Fibroblast of lung (primary cell): Measurements from ENCODE around the gene DHRS7C. TPM values are rescaled to one million over a fixed set of nuclear protein-coding genes. Genes with fewer than 3 reads are reported as not detected.

Source experiments
- DNase-seq, 2 donors: peaks; one replicate each; pipeline versions ENCODE4 v3.0.0 to v3.0.0-alpha.2; 2010; ENCODE audit warnings: low read depth in 2 of 2
- H2AFZ ChIP-seq: 2 replicates; pipeline ENCODE4 v1.5.1; 2012; ENCODE audit warnings: low read length, control low read depth, inconsistent platforms
- H3K27ac ChIP-seq: 2 replicates; pipeline ENCODE4 v1.5.1; 2011; ENCODE audit warnings: low read length, control low read depth; ENCODE audit not compliant: insufficient read depth
- H3K27me3 ChIP-seq: 2 replicates; pipeline ENCODE4 v1.5.1; 2011; ENCODE audit warnings: mild to moderate bottlenecking, low read length; ENCODE audit not compliant: control insufficient read depth, insufficient read depth
- H3K36me3 ChIP-seq: 2 replicates; pipeline ENCODE4 v1.5.1; 2011; ENCODE audit warnings: low read length; ENCODE audit not compliant: control insufficient read depth, insufficient read depth
- H3K4me1 ChIP-seq: 2 replicates; pipeline ENCODE4 v1.5.1; 2011; ENCODE audit warnings: low read length; ENCODE audit not compliant: control insufficient read depth, insufficient read depth; ENCODE audit errors: extremely low read depth
- H3K4me2 ChIP-seq: 2 replicates; pipeline ENCODE4 v1.5.1; 2011; ENCODE audit warnings: low read length, control low read depth; ENCODE audit not compliant: insufficient read depth; ENCODE audit errors: extremely low read depth
- H3K4me3 ChIP-seq, 4 experiments: fragments of 200-600 bp in 1 of 4; sonication (generic) in 1 of 4; replicated peaks in 1 of 4; 2 replicates each; pipeline ENCODE4 v1.5.1; 2011 to 2016; ENCODE audit warnings: low read length in 4 of 4, low read depth in 3 of 4, mild to moderate bottlenecking in 3 of 4, control low read depth in 2 of 4, inconsistent platforms in 1 of 4, mixed read lengths in 1 of 4; ENCODE audit not compliant: insufficient read depth in 1 of 4; ENCODE audit errors: control extremely low read depth in 1 of 4
- H3K79me2 ChIP-seq: 2 replicates; pipeline ENCODE4 v1.5.1; 2012; ENCODE audit warnings: mild to moderate bottlenecking, low read length, inconsistent platforms; ENCODE audit not compliant: control insufficient read depth, insufficient read depth
- H3K9ac ChIP-seq: 2 replicates; pipeline ENCODE4 v1.5.1; 2011; ENCODE audit warnings: mild to moderate bottlenecking, low read length, control low read depth; ENCODE audit not compliant: insufficient read depth
- H3K9me3 ChIP-seq: 2 replicates; pipeline ENCODE4 v1.5.1; 2012; ENCODE audit warnings: low read depth, low read length; ENCODE audit not compliant: control insufficient read depth, insufficient read depth
- H4K20me1 ChIP-seq: 2 replicates; pipeline ENCODE4 v1.5.1; 2011; ENCODE audit warnings: low read length; ENCODE audit not compliant: control insufficient read depth, insufficient read depth; ENCODE audit errors: extremely low read depth
- CTCF ChIP-seq, 2 donors: IDR thresholded peaks in 1 of 2; conservative IDR thresholded peaks in 1 of 2; 1 replicate in 1 of 2; 2 replicates in 1 of 2; pipeline ENCODE4 v1.5.1; 2011 to 2012; ENCODE audit warnings: low read length in 2 of 2, control low read depth in 1 of 2, inconsistent platforms in 1 of 2, low read depth in 1 of 2, mild to moderate bottlenecking in 1 of 2
- EZH2 ChIP-seq: IDR thresholded peaks from 2 replicates; pipeline ENCODE4 v1.5.1; 2012; ENCODE audit warnings: low read length, control low read depth, mild to moderate bottlenecking; ENCODE audit errors: missing control alignments
- polyA plus RNA-seq, 2 donors: library from polyadenylated mRNA; depleted of rRNA in 1 of 2; stranded (reverse) in 1 of 2; unstranded in 1 of 2; fragments of >200 nt; gene quantifications; 2 replicates each; pipeline ENCODE4 v1.2.1, GENCODE V29; 2011 to 2012; ENCODE audit warnings: missing spikeins in 1 of 2
- total RNA-seq: library from RNA; depleted of rRNA; stranded (reverse); fragments of >200 nt; gene quantifications from 2 replicates; pipeline ENCODE4 v1.2.1, GENCODE V29; 2014

DHRS7C gene
- total and polyA plus RNA-seq, 2 donors (not counting 1 experiment from before 2014, with no cell fraction given), result not detected

- peak in 1 of 2 donors; percentile 14 for DNase-seq
- Histone ChIP-seq H3K9ac (no peak overlapping the region), H2AFZ (no peak overlapping the region), H3K9me3 (no peaks in the 10 kb centered on the region), H4K20me1 (no peaks in the 10 kb centered on the region), H3K4me2 (no peak overlapping the region), H3K36me3 (no peaks in the 10 kb centered on the region), H3K79me2 (no peaks in the 10 kb centered on the region), H3K27ac (no peak overlapping the region), H3K4me3 (no peak overlapping the region), H3K4me1 (no peaks in the 10 kb centered on the region), H3K27me3 (no peaks in the 10 kb centered on the region)
- TF ChIP-seq EZH2 (no peak), CTCF (conservative IDR thresholded peaks at IDR 0.05 in 1 of 2, IDR thresholded peaks at IDR 0.05 in 1 of 2; ENCODE audit: low read depth in 1 of 2, low read length in 2 of 2) (no peak)
These were observed 36.3 kb downstream of the DHRS7C start for GRCh38 chr17:9755083-9755482.

- Histone ChIP-seq H3K4me1 (no peaks in the 10 kb centered on the region), H3K27me3 (no peaks in the 10 kb centered on the region), H3K4me3 (no peak overlapping the region), H2AFZ (no peak overlapping the region), H3K27ac (no peak overlapping the region), H3K79me2 (no peaks in the 10 kb centered on the region), H3K9ac (no peak overlapping the region), H3K4me2 (no peak overlapping the region), H4K20me1 (no peaks in the 10 kb centered on the region), H3K36me3 (no peaks in the 10 kb centered on the region), H3K9me3 (no peaks in the 10 kb centered on the region)
- no peak for TF ChIP-seq CTCF (conservative IDR thresholded peaks at IDR 0.05 in 1 of 2, IDR thresholded peaks at IDR 0.05 in 1 of 2; ENCODE audit: low read depth in 1 of 2, low read length in 2 of 2)
- TF ChIP-seq EZH2, result no peak
- DNase-seq, result no peak
These were observed 40.9 kb downstream of the DHRS7C start for GRCh38 chr17:9750524-9750923.

- H4K20me1 ChIP-seq, result no peaks in the 10 kb centered on the region
- peak in 1 of 2 donors; percentile 44 for DNase-seq
- no peak overlapping the region for H3K27ac ChIP-seq
- H3K9me3 ChIP-seq, result no peaks in the 10 kb centered on the region
- no peak overlapping the region for H3K4me2 ChIP-seq
- H3K4me3 ChIP-seq, result no peak overlapping the region
- H3K36me3 ChIP-seq, result no peaks in the 10 kb centered on the region
- H3K79me2 ChIP-seq, result no peaks in the 10 kb centered on the region
- no peaks in the 10 kb centered on the region for H3K4me1 ChIP-seq
- no peaks in the 10 kb centered on the region for H3K27me3 ChIP-seq
- no peak for TF ChIP-seq CTCF (conservative IDR thresholded peaks at IDR 0.05 in 1 of 2, IDR thresholded peaks at IDR 0.05 in 1 of 2; ENCODE audit: low read depth in 1 of 2, low read length in 2 of 2)
- no peak overlapping the region for H2AFZ ChIP-seq
- no peak overlapping the region for H3K9ac ChIP-seq
These were observed 61.5 kb downstream of the DHRS7C start for GRCh38 chr17:9729735-9730420.
